Ecto neural progenitor cell (in vitro differentiated cells): ENCODE data around the gene SLC39A11.

Experiments
- DNase-seq: peaks from one replicate; pipeline ENCODE4 v3.0.0-alpha.2; 2018; ENCODE audit warnings: low spot score

Gene SLC39A11

DNA sequence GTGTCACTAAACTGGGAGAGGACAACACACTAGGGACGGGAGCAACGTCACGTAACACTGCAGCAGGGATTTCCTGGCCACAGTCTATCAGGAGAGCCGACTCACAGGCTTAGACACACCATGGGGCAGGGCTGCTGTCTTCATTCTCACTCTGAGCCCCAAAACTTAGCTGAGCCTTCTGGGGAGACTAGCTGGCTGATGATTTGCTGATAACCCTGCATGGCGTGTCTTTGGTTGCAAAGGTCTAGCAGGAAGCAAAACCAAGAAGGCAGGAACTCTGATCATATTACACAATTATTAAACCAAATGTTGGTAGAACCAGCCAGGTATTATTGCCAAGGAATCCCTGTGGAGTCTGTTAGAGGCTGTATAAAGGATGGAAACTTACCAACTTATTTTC, 345.0 kb downstream of the SLC39A11 start:
- DNase-seq: no peak

DNA sequence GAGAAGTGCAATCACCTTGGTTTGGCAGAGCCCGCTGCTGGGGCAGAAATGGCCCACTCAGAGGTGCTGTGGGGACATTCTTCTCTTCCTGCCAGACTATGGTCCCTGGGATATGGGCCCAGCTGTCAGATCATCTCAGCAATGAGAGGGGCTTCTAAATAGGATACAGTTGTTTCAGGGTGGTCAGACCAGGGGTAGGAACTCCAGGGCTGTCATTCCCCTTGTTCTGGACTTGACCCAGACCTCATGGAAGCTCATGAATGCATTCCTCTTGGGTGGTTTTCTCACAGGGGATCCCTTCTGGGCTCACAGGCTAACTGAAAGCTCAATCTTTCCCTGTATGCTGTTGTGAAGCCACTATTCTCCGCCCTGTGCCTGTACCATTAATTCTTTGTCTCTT, 347.2 kb downstream of the SLC39A11 start:
- no peak for DNase-seq

DNA sequence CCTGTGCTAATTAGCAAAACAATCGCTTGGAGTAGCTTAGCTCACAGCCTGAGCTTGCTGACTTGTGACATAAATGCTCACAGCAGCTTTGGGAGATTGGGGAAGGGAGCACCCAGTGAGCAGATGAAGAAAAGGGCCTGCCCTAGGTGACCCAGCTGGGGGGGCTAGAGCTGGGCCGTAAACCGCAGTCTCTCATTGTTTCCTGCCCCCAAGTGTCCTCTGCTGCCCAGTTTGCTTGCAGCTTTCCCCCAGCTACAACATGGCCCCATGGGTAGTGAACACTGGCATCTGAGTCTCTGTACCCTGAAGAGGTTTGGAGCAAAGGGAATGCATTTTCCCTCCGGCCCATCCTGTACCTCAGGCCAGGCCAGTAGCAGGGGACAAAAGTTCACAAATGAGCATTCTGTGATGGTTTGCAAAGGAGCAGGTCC, 349.4 kb downstream of the SLC39A11 start:
- no peak for DNase-seq

DNA sequence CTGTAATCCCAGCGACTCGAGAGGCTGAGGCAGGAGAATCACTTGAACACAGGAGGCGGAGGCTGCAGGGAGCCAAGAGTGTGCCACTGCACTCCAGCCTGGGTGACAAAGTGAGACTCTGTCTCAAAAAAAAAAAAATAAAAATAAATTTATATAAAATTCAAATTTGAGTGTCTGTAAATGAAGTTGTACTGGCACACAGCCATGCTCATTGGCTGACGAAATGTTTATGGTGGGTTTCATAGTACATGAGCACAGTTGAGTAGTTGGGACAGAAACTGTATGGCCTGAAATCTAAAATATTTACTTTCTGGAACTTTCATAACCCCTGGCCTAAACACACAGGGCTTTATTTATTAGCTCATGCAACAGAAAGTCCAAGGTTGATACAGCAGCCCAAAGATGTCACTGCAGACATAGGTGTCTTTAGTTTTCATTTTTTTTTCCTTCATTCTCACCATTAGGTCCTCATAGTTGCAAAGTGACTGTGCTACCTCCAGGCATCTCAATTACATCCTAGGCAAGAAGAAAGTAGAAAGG, 355.3 kb downstream of the SLC39A11 start:
- no peak for DNase-seq

DNA sequence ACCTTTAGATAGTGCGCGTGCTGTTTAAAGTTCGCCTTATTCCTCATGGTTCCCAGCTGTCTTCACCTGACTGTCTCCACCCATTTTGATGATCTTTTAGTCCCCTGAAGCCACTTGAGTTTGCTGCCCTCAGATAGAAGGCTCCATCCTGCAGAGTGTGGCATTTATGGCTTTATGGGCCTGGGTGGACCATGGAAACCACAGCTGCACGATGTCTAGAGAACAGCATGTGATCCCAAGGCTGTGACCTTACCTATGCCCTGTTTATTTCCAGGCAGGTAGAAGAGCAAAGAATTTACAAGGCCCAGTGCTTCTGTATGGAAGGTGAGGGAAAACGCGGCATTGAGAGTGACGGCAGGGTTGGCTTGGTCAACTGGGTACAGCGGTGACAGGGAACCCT, 356.9 kb downstream of the SLC39A11 start:
- no peak for DNase-seq

DNA sequence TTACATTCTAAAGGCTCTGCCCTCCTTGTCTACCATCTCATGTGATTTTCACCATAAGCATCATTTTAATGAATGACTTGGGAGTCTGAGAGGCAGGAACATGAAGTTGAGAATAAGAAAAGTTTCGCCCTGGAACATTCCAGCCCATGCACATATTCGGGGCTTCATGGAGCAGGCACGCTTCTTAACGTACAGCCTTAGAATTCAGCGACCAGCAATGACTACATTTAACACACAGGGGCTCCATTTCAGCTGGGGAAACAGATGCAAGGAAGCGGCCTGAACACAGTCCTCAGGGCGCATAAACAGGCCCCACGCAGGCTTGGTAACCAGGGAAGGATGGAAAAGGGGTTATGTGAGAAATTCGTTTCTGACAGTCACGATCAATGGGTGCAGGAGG, 357.4 kb downstream of the SLC39A11 start:
- DNase-seq: no peak

DNA sequence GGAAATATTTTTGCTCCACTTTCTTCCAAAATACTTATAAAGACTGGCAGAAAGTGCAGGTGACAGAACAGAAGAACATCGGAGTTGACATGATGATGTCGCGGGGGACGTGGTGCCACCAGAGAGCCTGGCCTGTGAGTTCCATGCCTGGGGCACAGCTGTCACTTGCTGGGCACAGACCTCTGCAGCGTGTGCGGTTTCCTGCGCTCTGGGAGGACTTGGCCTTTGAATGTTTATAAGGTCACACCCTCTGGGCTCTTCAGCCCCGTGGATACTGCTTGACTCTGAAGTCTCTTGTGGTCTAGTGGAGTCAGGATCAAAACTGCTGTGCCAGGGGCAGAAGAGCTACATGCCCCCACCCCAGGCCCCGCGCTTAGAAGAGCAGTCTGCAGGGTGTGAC, 357.9 kb downstream of the SLC39A11 start:
- no peak for DNase-seq

DNA sequence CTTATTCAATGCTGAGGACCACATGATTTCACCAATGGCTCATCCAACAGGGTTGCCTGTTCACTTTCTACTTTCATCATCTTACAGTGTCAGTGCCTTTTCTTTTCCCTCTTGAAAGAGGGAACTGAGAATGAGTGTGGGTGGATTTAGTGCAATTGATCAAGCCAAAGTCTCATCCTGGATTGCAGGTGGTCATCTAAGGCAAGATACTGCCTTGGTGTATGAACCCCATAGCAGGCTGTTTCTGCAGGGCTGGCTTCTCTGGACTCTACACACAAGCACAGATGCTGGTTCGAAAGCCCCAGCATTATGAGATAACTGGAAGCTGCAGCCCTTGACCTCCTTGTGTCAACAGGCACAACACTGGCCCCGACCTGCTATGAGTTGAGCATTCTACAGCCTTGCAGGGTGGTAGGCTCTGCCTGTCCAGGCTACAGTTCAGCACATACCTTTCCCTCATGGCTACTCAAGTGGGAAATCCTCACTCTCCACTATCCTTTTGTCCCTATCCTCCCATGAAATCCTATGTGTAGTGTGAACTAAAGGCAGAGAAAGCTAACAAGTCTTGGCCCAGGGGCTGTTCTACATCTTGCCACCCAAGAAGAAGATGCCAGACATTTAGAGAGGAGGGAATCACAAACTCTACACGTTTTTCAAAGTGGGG, 358.7 kb downstream of the SLC39A11 start:
- DNase-seq: no peak

DNA sequence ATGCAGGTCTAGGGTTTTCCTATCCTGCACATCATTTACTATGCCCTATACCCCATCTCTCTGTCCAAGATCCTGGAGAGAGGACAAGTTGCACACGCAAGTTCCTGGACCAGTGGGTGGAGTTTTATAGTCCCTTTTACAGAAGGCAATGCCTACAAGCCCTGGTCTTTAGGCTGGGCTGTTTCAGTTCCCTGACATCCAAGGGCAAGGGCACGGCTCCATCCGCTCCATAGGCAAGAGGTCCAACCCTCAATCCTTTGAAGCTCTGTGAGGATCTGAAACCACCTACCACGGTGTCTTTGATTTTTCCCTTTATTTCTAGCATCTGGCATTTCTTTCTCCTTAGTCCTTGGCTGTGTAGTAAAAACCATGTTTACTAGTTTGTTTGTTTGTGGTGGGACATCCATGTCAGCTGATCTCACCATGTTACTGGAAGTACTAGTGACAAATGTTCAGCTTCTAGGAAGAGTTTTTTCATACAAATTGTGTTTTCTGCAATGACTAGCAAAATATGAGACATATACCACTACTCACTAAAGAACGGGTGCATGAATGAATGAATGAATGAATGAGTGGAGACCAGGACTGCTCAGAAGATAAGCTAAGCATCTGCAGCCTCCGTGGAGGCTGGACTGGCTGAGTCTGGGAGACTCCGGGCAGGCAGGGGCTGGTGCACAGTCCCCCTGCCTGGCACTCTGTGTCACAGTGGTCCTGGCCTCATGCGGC, 359.4 kb downstream of the SLC39A11 start:
- no peak for DNase-seq

DNA sequence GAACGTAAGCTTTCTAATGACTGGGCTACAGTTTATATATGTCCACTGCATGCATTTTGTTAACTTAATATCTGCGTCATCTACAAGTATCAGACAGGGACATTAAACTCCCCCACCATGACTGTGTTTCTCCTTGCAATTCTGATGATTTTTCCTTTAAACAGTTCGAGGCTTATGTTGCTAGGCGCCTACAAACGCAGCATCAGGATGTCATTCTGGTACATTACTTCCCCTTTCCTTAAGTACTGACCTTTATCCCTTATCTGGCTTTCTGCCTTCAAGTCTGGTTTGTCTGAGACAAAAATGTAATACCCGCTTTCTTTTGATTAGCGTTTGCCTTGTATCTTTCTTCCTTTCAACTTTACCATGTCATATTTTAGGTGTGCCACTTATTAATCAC, 362.4 kb downstream of the SLC39A11 start:
- DNase-seq: no peak

DNA sequence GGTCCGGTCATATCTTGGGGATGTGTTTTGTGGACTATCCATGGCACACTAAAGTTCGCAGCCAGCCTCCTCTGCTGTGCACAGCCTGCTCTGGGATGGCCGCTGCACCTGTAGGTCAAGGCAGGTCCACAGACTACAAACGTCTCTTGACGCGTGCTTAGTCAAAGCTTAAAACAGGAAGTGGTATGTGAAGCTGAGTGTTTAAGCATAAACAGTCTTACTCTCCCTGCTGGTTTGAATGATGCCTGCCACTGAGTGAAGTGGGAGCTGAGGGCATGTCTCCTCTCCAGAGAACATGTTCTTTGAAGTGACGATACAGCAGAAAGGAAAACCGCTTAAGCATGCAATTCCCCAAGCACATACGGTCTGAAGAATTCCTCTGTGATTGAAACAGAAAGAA, 365.6 kb downstream of the SLC39A11 start:
- no peak for DNase-seq

DNA sequence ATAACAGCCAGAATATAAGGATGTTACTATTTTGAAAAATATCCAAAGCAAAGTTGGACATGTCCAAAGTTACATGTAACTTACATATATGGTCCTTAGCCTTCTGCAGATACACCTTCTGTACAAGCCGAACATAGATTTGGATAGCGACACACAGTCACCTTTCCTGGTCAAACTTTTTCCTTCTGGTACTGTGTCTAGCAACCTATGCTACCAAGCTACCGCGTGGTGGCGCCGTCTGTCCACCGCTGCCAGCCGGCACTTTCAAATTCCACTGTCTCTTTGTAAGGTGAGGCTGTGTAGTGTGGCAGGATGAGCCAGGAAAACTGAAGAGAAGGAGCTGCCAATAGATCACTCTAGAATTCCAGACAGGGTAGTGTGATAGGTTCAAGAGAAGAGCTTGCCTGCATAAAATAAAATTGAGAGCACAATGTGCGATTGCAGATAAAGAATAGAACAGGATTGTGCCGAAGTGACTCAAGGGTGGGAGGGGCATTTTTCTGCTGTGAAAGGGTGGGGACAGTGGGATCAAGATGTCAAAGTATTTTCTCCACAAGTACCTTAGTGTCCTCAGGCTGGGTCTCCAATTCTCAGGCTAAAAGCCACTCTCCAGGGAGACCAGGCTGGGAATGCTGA, 366.9 kb downstream of the SLC39A11 start:
- DNase-seq: peak; percentile 83

DNA sequence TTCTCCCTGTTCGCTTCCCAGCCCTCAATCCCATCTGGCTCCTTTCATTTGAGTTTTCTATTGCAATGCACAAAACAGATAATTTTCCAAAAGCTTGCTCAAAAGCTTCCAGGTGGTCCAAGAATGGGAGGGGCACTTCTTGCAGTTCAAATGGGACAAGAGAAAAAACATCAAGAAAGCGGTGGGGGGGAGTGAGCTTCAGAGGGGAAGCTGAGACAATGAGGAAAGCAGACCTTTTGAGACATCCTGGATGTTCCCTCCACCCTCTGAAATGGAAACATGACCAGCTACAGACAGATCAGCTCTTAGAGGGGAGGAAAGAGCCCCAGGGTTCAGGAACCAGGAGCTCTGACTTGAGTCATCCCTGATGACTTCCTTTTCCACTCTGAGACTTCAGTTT, 368.2 kb downstream of the SLC39A11 start:
- no peak for DNase-seq

DNA sequence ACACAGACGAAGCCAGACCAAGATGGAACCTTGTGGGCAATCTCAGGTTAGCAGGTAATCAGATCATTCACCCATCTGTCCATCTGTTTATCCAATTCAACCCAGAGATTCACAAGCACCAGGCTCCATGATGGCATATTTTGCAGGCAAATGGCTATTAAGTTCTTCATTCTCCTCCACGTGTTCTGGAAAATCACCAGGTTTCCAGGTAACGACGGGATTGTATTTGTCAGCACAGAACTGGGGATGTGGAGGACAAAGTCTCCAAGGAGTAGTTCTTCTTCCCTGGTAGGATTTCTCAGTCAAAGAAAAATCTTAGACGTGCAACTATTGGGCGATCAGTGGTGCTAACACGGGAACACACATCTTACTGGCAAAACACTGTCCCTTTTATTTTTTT, 368.8 kb downstream of the SLC39A11 start:
- DNase-seq: no peak

DNA sequence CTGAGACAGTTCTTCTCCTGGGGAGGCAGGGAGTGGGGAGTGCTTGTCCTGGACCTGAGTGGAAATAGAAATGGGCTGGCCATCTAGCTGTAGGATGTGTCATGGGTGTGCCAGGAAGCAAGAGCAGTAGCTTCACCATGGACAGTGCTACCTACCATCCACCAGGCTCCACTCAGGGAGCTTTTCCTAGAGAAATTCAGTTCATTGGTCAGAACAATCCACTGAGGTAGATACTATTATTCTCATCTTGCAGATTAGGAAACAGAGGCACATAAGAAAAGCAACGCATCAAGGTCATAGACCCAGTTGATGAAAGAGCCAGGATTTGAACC, 372.0 kb downstream of the SLC39A11 start:
- no peak for DNase-seq

DNA sequence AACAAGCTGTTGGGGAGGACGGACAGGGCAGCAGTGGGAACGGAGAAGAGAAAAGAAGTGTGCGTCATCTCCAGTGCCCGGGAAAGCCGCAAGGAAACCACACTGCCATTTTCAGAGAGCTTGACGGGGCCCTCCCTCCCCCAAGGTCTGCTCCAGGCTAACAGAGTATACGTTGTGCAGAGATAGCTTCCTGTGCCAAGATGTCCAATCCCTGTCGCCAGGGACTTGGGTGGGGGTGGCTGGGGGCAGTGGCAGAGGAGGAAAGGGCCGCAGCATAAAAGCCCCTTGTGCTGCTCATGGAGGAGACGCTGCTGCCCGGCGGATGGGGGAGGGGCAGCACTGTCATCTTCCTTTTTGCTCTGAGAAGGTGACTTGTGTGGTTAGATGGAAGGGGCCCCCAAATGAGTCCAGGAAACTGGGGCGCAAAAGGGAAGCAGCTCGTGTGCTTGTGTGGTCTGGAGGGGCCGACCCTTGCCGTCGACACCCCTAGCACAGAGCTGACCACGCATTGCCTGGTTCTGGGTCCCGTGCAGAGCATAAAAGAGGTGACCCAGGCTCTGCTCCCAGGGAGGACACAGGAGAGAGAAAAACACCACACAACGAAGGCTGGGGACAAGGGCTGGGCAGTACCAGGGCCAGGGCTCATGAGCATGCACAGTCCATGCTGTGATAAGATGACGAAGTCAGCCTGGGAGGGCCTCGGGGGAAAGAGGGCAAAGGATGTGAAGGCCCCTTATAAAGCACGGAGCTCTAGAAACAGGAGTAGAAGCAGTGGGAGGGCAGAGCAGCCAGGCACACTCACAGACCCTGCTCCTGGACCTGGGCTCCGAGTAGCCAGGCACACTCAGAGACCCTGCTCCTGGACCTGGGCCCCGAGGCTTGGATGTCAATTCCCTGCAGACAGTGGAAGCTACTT, 372.7 kb downstream of the SLC39A11 start:
- DNase-seq: no peak

DNA sequence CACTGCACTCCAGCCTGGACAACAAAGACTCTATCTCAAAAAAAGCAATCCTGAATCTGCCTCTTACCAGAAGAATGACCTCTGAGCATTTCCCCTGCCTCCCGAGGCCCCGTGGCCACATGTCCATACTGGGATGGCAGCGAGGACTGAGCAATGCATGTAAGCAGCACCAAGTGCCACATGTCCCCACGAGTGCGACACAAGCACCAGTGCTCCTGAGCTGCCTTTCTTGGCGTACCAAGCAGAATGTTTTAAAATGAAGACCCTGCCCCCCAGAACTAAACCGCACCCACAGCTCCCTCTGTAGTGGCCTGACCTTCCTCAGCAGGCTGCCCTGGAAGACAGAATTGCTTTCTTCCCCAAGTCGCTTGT, 373.3 kb downstream of the SLC39A11 start:
- DNase-seq: no peak

DNA sequence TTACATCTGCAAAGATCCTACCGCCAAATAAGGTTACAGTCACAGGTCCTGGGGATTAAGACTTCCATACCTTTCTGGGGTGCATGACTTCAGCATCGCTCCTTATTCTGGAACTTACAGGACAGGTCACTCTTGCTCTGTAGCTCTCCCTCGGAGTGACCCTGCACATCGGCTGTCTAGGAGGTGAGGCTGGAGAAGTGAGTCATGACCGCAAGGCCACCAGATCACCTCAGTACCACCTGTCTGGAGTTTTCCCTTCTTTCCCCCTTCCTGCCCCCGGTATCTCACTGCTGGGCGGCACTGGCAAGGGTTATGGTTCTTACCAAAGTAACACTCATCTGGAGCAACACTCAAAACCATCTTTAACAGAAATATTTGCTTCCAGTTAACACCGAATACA, 374.8 kb downstream of the SLC39A11 start:
- DNase-seq: no peak

DNA sequence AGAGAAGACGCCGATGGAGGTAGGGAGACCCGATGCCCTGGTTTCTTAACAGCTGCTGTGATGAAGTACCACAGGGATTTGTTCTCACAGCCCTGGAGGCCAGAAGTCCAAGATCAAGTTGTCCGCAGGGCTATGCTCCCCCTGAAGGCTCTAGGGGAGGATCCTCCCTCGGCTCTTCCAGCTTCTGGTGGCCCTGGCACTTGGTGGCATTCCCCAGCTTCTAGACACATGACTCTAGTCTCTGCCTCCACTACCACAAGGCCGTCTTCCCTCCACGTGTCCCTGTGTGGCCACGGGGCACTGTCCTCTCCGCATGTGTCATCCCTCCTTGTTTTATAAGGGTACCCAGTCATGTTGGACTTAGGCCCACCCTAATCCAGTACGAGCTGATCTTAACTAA, 375.2 kb downstream of the SLC39A11 start:
- DNase-seq: no peak

DNA sequence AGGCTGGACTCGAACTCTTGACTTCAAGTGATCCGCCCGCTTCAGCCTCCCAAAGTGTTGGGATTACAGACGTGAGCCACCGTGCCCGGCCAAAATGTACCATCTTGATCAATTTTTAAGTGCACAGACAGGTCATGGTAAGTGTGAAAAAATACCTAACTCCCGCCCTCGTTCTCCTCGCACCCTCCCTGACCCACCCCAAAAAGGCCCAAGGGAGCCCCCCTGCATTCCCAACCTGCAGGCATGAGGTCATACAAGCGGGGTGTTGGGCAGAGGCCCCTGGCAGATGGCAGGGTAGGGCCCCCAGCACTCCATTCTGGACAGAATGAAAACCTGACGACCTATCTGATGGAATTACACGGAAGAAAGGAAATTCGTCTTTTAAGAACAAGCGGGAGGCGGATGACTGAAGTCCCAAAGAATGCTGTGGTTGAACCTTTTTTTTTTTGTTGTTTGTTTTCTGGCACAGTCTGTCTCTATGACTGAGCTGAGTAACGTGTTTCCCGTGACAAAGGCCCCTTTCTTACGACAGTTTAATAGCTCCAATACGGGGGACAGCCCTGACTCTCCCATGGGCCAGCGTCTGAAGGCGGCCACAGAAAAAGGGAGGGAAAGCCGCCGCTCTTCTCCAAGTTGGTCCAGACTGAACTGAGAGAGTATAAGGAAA, 376.4 kb downstream of the SLC39A11 start:
- no peak for DNase-seq

DNA sequence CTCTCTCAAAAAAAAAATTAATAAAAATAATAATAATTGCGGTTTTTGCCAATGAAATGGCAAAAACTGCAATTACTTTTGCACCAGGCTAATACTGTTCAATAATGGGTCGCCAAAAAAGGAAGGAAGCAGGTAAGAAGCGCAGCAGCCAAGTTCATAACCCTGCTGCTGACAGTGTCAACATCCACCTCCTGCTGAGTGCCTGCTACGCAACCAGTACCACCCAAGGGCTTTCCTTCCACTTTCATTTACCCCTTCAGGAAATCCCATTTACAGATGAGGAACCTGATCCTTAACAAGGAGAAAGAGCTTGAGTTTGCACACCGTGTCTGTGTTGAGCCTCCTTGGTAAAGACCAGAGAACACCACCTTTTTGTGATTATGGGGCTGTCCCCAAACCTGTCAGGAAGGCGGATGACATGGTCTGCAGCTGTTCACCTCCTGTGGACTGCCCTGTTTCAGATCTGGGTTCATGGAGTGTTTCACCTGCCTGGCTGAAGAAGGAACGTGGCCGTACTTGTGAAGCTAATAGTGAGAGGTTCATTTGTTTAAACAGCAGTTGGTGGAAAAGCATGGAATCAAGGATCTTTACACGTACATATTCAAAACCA, 378.0 kb downstream of the SLC39A11 start:
- DNase-seq: no peak
